ENCODE data around the gene SPEM1.
A peak's percentile ranks its signal among the peaks of the same experiment; 100 is the strongest.

SPEM1 gene

DNA sequence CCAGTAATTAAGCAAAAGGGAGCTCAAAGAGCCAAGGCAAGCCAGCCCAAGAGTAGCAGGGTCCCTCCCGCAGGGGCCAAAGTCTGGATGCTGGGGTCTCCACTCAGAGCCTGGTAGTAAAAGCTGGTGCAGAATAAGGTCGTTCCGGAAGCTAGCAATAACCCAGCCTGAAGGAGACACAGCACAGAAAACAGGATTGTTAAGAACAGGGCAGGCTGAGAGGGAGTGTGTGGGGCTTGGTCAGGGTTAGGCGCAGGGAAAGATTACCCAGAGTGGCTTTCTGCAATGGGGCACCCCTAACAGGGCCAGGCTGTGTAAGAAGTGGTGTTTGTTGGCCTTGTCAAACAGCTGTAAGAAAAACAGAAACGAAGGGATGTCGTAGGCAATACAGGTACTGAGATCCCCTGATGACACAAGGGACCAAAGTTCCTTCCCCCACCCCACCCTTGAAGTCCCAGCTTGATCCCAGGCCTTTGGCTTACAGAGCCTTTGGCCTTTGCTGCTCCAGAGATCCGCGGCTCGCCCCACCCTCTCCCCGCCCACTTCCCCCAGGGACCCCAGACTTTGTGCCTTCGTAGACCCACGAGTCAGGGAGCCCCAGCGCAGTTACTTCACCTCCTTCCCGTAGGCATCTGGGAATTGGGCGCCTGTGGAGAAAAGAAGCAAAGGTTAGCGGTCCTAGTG lies 16.9 kb upstream of the SPEM1 start:
- peak; percentile 68 for DNase-seq

DNA sequence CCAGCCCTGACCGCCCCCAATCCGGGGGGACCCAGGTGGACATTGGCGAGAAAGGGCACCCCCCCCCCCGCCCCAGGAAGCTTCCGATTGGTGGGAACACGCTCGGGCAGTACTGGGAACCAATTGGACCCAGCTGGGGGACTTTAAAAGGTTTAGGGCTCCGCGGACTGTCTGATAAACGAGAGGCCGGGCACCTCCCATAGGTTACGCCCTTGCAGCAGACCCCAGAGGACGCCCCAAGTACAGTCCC lies 16.5 kb upstream of the SPEM1 start:
- no peak for DNase-seq

DNA sequence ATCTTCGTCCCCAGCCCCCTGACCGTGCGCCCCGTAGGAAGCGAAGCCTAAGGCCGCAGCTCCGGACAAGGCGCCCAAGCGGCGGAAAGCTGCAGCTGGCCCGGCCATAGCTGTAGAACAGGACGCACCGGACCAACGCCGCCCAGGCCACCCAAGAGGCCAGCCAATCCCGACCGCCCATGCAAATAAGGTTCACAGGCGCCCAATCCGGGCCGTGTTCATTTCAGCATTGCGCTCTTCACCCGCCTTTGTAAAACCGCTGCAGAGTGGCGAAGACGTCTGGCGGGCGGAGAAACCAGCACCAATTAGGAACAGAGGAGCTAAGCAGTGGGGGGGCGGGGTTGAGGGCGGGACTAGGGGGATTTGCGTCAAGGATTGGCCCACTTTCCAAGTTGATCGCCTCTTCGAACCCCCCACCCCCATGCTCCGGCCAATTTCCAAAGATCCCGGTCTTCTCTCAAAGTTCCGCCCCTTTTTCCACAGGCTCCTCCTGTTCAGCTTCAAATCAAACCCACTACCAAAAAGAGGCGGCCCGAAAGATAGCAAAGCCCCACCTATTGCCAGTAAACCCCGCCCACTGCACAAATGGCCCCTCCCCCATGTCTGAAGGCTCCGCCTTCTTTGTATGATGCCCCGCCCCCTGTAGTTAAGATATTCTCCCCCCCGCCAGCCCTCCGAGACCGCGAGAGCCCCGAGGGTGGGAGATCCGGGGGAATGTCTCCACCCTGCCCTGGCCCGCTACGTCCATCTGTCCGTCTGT lies 16.0 kb upstream of the SPEM1 start, which contains the start of gene TMEM256:
TSS of gene TMEM256 (minus strand) at position 121 of the 760 bp plus-strand sequence. CDS start at position 108, 13 bp downstream.
- peak; percentile 98 for DNase-seq

DNA sequence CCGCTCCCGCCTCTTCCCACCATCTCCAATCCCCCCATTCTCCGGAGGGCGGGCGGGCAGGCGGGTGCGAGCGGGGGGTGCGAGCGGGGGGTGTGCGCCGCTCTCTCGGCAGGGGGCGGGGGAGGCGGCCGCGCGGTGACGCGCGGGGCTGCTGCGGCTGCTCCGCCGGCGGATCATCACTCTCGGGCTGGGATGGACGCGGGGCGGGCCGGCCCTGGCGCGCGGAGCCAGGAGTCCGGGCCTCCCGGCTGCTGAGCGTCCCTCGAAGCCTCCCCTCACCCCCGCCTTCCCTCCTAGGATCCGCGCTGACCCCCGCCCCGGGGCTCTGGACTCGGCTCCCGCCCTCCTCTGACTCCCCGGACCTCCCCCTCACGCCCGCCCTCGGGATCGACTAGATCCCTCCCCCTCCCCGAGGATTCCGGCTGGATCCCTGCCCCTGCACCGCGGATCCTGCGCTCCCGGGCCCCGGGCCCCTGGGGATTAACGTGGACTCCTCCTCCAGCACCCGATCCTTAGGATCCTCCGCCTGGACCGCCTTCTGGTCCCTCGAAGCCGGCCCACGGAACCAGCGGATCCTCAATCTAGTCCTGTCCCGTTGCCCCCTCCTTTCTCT lies 15.3 kb upstream of the SPEM1 start:
- peak; percentile 90 for DNase-seq

DNA sequence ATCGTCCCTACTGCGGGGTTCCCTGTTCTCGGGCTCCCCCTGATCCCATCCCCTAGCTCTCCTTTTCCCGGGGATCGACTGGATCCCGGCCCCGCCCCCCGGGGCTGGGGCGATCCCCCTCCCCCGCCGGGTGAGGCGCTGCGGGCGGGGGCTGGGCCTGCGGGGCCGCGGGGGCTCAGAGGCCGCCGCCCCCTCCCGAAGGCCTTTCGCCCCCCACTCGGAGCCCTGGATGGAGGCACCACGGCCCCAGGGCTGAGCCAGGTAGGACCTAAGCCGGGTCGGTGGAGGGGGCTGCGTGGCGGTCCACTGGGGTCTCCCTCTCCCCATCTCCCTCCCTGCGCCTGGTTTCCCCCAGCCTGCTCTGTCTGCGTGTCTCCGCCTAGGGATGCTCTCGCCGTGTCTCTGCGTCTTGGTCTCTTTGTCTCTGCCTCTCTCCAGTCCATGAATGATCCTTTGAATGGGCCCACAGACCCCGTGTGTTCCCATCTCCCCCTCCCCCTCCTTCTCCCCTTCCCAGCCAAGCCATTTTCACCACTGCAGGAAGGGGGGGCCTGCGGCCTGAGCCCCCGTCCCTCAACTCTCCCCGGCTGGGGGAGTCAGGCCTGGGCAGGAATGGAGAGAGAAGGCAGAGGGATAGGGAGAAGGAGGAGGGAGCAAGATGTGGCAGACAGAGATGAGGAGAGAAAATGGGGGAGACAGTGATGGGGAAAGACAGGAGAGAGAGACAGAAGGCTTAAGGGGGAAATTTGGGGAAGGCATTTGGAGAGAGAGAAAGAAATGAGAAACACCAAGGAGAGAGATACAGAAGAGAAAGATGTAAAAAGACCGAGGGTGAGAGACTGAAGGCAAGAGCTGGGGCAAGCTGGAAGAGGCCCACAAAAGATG lies 14.5 kb upstream of the SPEM1 start:
- no peak for DNase-seq

DNA sequence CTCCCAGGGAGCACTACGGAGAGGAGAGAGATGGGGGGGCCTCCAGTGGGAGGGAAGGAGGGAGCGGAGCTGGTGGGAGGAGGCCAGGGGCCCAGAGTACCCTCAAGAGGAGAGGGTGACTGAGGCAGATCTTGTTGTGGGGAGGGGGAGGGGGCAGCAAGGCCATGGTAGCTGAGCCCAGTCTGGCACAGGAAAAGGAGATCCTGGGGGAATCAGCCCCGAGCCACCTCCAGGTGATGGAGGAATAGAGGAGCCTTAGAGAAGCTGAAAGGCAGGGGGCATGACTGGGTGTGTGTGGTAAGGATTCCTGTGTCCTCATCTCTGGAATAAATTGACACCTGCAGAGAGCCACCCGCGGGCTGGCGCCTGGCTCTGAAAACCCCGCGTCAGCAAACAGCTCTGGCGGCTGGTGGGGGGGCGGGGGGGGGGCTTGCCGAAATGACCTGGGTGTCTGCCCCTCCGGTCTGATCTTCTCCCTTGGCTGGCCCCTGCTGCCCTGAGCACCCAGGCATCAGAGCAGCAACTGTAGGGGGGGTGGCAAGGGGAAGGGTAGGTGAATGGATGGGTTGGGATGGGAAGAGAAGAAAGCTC lies 13.8 kb upstream of the SPEM1 start:
- DNase-seq, result no peak

DNA sequence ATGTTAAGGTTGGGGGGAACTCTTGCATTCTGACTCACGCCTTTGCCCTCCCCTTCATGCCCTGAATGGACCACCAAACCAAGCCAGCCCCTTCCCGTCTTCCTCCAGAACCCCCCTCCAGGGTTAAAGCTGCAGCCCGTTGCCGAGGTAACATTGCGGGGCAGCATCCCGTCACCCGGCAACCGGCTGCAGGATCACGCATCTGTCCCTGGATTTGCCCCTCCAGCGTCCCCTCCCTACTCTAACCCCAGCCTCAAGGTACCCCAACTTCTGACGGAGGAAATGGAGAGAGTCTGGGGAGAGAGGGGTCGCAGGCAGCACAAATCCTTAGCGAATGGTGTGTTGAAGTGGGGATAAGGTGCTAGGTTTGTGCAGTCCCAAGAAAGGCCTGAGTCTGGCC lies 13.0 kb upstream of the SPEM1 start:
- no peak for DNase-seq

DNA sequence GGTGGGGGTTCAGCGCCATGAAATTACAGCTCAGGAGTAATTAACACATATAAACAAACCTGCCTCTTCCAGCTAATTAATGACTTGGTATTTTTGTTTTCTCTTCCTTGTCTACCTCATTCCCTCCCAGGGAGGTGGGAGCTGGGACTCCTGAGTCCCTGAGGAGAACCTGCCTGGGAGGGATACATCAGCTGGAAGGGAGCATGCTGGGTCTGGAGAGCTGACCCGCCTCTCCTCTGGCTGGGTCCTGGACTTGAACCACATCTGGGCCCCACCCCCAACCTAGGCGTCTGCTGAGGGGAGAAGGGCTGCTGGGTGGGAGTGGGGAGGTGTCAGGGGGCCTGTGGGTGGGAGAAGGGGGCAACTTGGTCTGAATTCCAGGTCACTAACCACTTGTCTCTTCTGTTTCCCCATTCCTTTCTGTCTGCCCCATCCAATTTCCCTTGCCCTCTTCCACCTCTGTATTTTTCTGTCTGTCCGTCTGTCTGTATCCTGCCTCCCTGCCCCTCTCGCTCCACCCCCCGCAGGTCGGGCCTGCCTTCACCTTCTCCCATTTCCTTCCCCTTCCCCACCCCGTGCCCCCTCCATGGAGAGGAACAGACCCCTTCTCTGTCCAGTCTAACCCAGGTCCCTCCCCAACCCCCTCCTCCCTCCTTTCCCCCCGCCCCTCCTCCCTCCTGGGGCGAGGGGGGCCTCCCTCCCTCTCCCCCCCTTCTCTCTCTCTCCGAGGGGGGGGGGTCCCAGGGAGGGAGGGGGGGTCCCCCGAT lies 12.5 kb upstream of the SPEM1 start, which contains the start of gene NLGN2:
TSS of gene NLGN2 (plus strand) at position 361 of the 767 bp plus-strand sequence. CDS start 411 bp downstream, outside the sequence.
- no peak for DNase-seq

DNA sequence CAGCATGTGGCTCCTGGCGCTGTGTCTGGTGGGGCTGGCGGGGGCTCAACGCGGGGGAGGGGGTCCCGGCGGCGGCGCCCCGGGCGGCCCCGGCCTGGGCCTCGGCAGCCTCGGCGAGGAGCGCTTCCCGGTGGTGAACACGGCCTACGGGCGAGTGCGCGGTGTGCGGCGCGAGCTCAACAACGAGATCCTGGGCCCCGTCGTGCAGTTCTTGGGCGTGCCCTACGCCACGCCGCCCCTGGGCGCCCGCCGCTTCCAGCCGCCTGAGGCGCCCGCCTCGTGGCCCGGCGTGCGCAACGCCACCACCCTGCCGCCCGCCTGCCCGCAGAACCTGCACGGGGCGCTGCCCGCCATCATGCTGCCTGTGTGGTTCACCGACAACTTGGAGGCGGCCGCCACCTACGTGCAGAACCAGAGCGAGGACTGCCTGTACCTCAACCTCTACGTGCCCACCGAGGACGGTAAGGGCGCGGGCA lies 11.8 kb upstream of the SPEM1 start:
- peak; percentile 68 for DNase-seq

DNA sequence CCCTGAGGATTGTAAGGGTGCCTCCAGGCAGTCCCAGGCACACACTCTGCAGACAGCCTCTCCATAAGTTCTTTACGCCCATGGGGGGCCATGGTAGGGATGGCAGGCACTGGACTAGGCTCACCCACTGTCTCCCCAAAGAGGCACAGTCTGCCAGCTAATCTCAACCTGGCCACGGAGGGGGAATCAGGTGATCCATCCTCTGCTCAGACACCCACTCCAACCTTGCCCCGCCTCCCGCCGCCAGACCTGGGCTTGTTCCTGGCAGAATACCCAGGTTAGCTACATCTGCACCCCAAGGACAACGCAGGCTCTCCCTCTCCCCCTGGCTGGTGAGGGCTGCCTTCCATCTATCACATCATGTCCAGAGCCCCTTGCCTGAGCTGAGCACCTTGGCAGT lies 11.3 kb upstream of the SPEM1 start:
- DNase-seq, result no peak

DNA sequence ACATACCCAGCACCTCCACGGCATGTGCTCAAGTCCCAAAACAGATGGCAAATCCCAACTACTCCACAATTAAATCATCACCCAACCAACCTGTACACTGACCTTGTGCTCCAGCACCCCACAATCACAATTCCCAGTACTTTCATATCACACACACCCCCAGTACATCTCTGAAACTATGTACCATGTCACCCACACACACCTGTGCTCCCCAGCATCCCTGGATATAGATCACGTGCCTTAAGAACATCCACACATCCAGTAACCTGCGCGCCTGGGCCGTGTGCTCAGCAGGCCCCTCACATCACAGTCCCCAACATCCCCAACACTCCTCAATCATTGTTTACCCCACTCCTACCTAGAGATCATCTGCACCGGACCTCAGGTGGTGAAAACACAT lies 10.4 kb upstream of the SPEM1 start:
- no peak for DNase-seq

DNA sequence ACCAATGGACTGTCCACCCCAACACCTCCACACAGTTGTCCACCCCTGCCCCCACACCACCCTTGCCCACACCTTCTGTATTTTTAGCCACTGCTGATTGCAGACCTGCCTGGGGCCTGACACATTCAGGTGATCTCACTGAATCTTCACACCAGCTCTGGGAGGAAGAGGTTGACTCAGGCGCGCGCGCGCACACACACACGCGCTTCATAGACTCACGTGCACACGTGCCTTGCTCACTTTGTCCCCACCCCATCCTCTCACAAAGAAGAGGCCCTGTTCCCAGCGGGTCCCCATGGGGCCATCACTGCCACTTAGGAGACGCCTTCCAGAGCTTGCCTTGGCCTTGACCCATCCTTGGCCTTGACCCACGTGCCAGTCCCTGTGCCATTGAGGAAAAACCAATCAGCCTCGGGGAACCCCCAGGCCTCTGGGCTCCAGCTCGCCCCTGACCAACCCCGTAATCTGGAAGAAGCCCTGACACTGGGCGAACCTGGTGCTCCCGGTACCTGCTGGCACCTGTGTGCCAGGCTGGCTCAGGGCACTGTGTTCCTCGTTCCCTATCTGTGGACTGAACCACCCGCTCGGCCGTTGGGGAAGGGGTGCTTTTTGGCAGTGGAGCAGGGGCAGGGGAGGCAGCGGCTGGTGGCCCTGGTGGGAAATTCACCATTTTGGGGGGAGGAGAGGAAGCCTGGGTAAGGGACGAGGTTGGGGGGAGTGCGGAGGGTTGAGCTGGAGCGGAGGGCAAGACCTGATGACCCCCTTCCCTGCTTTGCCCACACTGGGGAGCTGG lies 9.3 kb upstream of the SPEM1 start:
- DNase-seq, result no peak

DNA sequence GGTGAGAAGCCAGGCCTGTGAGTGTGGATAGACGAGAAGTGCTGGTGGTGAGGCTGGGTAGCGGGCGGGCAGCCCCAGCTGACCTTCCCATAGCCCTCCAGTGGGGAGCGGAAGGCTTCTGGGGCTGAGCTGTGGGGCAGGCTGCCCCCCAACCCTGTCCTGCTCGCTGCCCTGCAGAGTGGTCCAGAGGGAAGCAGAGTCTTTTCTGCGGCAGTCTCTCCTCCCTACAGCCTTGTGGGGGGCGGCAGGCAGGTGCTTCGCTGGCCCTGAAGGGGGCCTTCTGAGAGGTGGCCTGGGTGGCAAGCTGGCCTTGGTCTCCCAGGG lies 8.7 kb upstream of the SPEM1 start:
- DNase-seq, result no peak

DNA sequence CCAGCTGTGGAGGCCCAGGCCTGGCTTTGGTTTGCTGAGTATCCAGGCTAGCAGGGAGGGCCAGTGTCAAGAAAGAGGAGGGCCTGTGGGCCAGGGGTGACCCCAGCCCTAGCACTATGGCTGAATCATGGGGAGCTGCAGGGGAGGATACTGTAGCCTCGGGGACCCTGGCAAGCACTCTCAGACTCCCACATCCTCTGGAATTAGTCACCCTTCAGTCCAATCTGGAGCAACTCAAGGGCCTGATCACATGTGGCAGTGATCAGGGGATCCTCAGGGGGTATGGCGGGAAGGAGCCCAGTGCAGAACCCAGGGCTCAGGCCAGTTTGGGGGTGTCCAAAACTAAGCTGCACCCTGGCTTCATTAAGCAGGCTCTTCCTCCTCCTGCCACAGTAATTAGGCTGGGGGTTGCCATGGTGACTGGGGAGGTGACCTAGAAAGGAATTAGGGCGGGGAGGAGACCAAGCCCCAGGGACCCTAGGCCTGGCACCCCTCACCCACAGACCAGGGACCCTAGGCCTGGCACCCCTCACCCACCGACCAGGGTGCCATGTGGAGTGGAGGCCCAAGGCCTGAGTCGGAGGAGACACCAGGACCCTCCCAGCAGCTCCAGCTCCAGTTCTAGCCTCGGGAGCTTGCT lies 6.7 kb upstream of the SPEM1 start:
- no peak for DNase-seq

DNA sequence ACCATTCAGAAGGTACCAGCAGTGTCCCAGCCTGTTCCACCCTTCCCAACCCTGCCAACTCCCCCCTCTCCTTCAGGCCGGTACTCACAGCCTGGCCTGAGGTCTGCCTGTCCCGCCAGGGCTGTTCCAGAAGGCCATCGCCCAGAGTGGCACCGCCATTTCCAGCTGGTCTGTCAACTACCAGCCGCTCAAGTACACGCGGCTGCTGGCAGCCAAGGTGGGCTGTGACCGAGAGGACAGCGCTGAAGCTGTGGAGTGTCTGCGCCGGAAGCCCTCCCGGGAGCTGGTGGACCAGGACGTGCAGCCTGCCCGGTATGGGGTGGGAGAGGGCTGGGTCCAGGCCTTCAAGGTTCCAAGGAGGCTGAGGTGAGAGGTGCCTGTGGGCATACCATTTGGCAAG lies 5.3 kb upstream of the SPEM1 start:
- no peak for DNase-seq

DNA sequence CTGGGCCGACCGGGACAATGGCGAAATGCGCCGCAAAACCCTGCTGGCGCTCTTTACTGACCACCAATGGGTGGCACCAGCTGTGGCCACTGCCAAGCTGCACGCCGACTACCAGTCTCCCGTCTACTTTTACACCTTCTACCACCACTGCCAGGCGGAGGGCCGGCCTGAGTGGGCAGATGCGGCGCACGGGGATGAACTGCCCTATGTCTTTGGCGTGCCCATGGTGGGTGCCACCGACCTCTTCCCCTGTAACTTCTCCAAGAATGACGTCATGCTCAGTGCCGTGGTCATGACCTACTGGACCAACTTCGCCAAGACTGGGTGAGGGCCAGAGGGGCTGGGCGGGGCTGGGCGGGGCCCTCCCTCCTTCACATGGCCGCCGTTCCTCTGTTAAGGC lies 4.3 kb upstream of the SPEM1 start:
- DNase-seq, result no peak

DNA sequence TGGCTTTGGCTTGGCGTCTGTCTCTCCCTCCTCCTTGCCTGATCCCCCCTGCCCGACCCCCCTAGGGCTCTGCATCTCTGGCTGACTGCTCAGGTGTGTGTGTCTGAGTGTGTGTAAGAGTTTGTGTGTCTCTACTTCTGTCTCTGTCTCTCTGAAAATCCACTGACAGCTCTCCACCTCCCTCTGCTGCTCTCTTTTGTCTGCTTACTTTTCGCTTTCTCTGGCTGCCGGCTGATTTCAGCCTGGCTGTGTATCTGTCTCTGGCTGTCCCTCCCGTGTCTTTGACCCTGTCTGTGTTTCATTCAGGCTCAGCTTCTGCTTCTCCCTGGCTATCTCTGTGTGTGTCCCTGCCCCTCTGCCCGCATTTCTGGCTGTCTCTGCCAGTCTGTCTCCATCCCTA lies 3.8 kb upstream of the SPEM1 start:
- DNase-seq, result no peak

DNA sequence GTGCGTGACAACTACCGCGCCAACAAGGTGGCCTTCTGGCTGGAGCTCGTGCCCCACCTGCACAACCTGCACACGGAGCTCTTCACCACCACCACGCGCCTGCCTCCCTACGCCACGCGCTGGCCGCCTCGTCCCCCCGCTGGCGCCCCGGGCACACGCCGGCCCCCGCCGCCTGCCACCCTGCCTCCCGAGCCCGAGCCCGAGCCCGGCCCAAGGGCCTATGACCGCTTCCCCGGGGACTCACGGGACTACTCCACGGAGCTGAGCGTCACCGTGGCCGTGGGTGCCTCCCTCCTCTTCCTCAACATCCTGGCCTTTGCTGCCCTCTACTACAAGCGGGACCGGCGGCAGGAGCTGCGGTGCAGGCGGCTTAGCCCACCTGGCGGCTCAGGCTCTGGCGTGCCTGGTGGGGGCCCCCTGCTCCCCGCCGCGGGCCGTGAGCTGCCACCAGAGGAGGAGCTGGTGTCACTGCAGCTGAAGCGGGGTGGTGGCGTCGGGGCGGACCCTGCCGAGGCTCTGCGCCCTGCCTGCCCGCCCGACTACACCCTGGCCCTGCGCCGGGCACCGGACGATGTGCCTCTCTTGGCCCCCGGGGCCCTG lies 3.0 kb upstream of the SPEM1 start:
- no peak for DNase-seq

DNA sequence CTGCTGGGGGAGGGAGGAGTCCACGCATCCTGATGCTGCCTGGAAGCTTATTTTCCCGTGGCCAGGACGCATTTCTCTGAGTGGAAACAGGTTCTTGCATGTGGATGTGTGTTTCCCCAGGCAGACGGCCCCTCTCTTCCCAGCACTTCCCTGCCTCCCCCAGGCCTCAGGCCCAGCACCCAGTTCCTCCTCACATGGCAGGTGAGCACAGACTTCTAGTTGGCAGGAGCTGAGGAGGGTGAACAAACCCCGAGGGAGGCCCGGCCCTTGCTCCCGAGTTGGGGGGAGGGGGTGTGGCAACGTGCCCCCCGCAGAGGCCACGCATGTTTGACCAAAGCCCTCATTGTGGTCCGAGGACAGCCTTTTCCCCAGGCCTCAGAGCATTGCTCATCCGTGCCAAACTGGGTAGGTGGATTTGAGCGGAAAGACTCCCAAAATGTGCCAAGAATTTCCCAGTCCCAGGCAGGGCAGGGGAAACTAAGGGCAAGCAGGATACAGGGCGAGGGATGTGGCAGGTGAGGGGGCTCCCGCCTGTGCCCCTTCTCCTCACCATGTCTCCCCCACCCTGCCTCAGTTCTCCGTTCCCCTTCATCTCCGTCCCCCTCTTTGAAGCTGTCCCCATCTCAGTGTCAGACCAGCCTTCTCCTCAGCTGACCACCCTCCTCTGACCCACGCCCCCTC lies 1.5 kb upstream of the SPEM1 start:
- DNase-seq, result no peak

DNA sequence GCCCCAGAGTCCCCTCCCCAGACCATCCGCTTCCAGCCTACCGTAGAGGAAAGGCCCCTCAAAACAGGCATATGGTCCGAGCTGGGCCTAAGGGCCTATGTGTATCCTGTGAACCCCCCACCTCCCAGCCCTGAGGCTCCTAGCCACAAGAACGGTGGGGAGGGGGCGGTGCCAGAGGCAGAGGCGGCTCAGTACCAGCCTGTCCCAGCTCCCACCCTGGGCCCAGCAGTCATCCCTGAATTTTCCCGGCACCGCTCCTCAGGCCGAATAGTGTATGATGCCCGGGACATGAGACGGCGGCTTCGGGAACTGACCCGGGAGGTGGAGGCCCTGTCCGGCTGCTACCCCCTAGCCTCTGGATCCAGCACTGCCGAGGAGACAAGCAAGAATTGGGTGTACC lies 1.1 kb downstream of the SPEM1 start:
- no peak for DNase-seq

Measured in activated effector memory CD4-positive, alpha-beta T cell treated with anti-CD3 and anti-CD28 coated beads, Interleukin-2, amount 50 U/mL, for 16 hours (primary cell).